ENCODE measurements around the gene GNA12.
"Not testable (repeated sequence)": the region's sequence is repeated elsewhere in the genome, so short reads cannot be mapped to it uniquely, and the experiment has no call there.

The GNA12 gene

GRCh38 chr7:2686101-2686500, 158.0 kb downstream of the GNA12 start:
- no peak overlapping the region for H3K27ac ChIP-seq
- H3K9me3 ChIP-seq (ENCODE audit: low read depth, low read length) = no peaks in the 10 kb centered on the region
- no peaks in the 10 kb centered on the region for H3K36me3 ChIP-seq (ENCODE audit: insufficient read depth, low read length)
- H3K9ac ChIP-seq (ENCODE audit: insufficient read length) = no peak overlapping the region
- no peak overlapping the region for H3K4me3 ChIP-seq
- TF ChIP-seq POLR2AphosphoS5 (IDR thresholded peaks at IDR 0.05; ENCODE audit: borderline replicate concordance, low read depth, low read length) = no peak
- TF ChIP-seq FOXP2 (optimal IDR thresholded peaks at IDR 0.05; ENCODE audit: control extremely low read depth, extremely low read length, insufficient read depth) = no peak
- TF ChIP-seq EZH2 (IDR thresholded peaks at IDR 0.05) = no peak
- no peak for DNase-seq (ENCODE audit: low read depth, low spot score)

GRCh38 chr7:2684501-2684900, 159.6 kb downstream of the GNA12 start:
- Histone ChIP-seq H3K9ac (ENCODE audit: insufficient read length) (no peak overlapping the region), H3K27ac (no peak overlapping the region), H3K36me3 (ENCODE audit: insufficient read depth, low read length) (no peaks in the 10 kb centered on the region), H3K9me3 (ENCODE audit: low read depth, low read length) (no peaks in the 10 kb centered on the region), H3K4me3 (no peak overlapping the region)
- TF ChIP-seq FOXP2 (optimal IDR thresholded peaks at IDR 0.05; ENCODE audit: control extremely low read depth, extremely low read length, insufficient read depth) (no peak), EZH2 (IDR thresholded peaks at IDR 0.05) (no peak), POLR2AphosphoS5 (IDR thresholded peaks at IDR 0.05; ENCODE audit: borderline replicate concordance, low read depth, low read length) (no peak)
- DNase-seq (ENCODE audit: low read depth, low spot score) = no peak

- TF ChIP-seq EZH2 (IDR thresholded peaks at IDR 0.05) (no peak), POLR2AphosphoS5 (IDR thresholded peaks at IDR 0.05; ENCODE audit: borderline replicate concordance, low read depth, low read length) (no peak), FOXP2 (optimal IDR thresholded peaks at IDR 0.05; ENCODE audit: control extremely low read depth, extremely low read length, insufficient read depth) (no peak)
Observed at GRCh38 chr7:2681929-2682799, 161.9 kb downstream of the GNA12 start.

GRCh38 chr7:2680792-2681490, 163.2 kb downstream of the GNA12 start:
- Histone ChIP-seq H3K4me3 (no peak overlapping the region), H3K9me3 (ENCODE audit: low read depth, low read length) (no peaks in the 10 kb centered on the region), H3K36me3 (ENCODE audit: insufficient read depth, low read length) (no peaks in the 10 kb centered on the region), H3K27ac (no peak overlapping the region), H3K9ac (ENCODE audit: insufficient read length) (no peak overlapping the region)
- no peak for DNase-seq (ENCODE audit: low read depth, low spot score)
- no peak for TF ChIP-seq EZH2 (IDR thresholded peaks at IDR 0.05)
- TF ChIP-seq FOXP2 (optimal IDR thresholded peaks at IDR 0.05; ENCODE audit: control extremely low read depth, extremely low read length, insufficient read depth) = no peak
- TF ChIP-seq POLR2AphosphoS5 (IDR thresholded peaks at IDR 0.05; ENCODE audit: borderline replicate concordance, low read depth, low read length) = no peak

More at GRCh38 chr7:2681929-2682799, 161.9 kb downstream of the GNA12 start:
- Histone ChIP-seq H3K36me3 (ENCODE audit: insufficient read depth, low read length) (no peaks in the 10 kb centered on the region), H3K4me3 (no peak overlapping the region), H3K9me3 (ENCODE audit: low read depth, low read length) (no peaks in the 10 kb centered on the region), H3K27ac (no peak overlapping the region), H3K9ac (ENCODE audit: insufficient read length) (no peak overlapping the region)
- no peak for DNase-seq (ENCODE audit: low read depth, low spot score)

DNA sequence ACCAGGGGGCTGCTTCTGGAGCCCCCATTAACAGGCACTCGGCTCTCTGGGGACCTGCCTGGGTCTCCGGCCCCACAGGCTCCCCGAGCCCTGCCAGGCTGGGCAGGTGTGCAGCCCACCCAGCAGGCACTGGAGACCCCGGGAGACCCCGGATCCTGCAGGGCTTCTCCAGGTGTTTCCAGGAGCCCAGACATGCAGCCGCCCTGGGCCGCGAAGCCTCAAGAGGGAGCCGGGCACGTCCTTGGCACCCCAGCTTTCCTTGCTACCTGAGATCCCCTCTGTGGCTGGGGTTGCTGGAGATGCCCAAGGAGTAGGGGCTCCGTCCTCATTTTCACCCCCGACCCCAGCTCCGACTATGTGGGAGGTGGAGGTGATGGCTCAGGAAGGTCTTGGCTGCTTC, 163.9 kb downstream of the GNA12 start:
- no peak overlapping the region for H3K9ac ChIP-seq (ENCODE audit: insufficient read length)
- H3K9me3 ChIP-seq (ENCODE audit: low read depth, low read length) = no peaks in the 10 kb centered on the region
- no peak overlapping the region for H3K27ac ChIP-seq
- no peak overlapping the region for H3K4me3 ChIP-seq
- DNase-seq (ENCODE audit: low read depth, low spot score) = no peak
- H3K36me3 ChIP-seq (ENCODE audit: insufficient read depth, low read length) = no peaks in the 10 kb centered on the region
- TF ChIP-seq FOXP2 (optimal IDR thresholded peaks at IDR 0.05; ENCODE audit: control extremely low read depth, extremely low read length, insufficient read depth) (no peak), POLR2AphosphoS5 (IDR thresholded peaks at IDR 0.05; ENCODE audit: borderline replicate concordance, low read depth, low read length) (no peak), EZH2 (IDR thresholded peaks at IDR 0.05) (no peak)

DNA sequence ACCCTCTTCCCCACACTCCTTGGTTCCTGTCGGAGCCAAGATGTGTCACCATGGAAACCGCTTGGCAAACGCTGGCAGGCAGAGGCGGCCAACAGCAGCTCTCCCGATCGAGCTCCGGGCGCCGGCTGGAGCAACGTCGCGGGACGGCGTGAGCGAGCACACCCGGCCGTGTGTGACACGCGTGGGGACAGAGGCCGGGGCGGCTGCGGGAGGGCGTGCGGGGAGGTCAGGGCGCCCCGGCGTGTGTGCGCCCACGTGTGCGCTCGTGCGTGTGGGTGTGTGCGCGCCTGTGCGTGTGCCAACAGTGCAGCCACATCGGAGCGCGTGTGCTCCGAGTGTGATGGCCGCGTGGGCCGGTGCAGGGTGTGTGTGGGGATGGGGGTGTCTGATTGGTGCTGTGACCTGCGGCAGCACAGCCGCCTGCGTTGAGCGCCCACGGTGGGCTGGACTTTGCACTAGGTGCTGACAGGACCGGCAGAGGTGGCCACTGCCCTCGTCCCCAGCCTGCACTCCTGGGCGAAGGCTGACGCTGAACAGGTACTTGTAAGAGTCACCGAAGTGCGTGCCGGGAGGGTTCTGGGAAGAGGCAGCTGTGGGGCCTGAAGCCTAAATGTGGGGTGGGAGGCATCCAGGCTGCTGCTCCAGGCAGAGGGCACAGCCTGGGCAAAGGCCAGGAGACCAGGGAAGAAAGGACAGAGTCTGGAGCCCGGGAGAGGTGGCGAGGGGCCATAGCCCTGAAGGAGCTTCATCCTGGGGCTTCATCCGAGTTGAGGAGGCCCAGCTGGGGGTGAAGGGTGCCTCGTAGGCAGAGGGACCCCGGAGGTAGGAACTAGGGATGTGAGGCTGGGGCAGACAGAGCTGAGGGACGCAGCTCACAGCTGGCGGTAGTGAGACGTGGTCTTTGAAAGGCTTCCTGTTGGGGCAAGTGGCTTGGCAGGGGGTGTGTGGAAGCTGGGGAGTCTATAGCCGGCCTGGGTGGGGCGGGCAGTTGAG, 164.7 kb downstream of the GNA12 start:
- not testable (repeated sequence) for H3K36me3 ChIP-seq (ENCODE audit: insufficient read depth, low read length); H3K4me3 ChIP-seq; DNase-seq (ENCODE audit: low read depth, low spot score); H3K9ac ChIP-seq (ENCODE audit: insufficient read length); H3K9me3 ChIP-seq (ENCODE audit: low read depth, low read length); H3K27ac ChIP-seq

GRCh38 chr7:2678454-2678853, 165.7 kb downstream of the GNA12 start:
- DNase-seq (ENCODE audit: low read depth, low spot score); H3K9me3 ChIP-seq (ENCODE audit: low read depth, low read length): not testable (repeated sequence)

More at GRCh38 chr7:2678454-2678853, 165.7 kb downstream of the GNA12 start:
- H3K4me3 ChIP-seq; H3K27ac ChIP-seq; H3K9ac ChIP-seq (ENCODE audit: insufficient read length); H3K36me3 ChIP-seq (ENCODE audit: insufficient read depth, low read length): not testable (repeated sequence)

Measured in SK-N-MC (cell line).